Trophoblast cell (in vitro differentiated cells and primary cell): Measurements from ENCODE around the gene CTH.
"Not testable (repeated sequence)": the region's sequence is repeated elsewhere in the genome, so short reads cannot be mapped to it uniquely, and the experiment has no call there.

ENCODE experiments used
- DNase-seq, 2 donors: peaks; one replicate each; pipeline ENCODE4 v3.0.0-alpha.2; 2016
- H2AFZ ChIP-seq: 2 replicates; pipeline ENCODE4 v1.6.1; 2013; ENCODE audit warnings: low read length, moderate library complexity, mild to moderate bottlenecking; ENCODE audit not compliant: insufficient read depth, poor library complexity
- H2AK5ac ChIP-seq: 2 replicates; pipeline ENCODE4 v1.6.1; 2013; ENCODE audit warnings: mild to moderate bottlenecking, low read length
- H2BK120ac ChIP-seq: 2 replicates; pipeline ENCODE4 v1.6.1; 2013; ENCODE audit warnings: low read length, mild to moderate bottlenecking, moderate library complexity; ENCODE audit not compliant: insufficient read depth, poor library complexity
- H2BK12ac ChIP-seq: 2 replicates; pipeline ENCODE4 v1.6.1; 2013; ENCODE audit warnings: mild to moderate bottlenecking, low read length, moderate library complexity
- H2BK5ac ChIP-seq: 2 replicates; pipeline ENCODE4 v1.6.1; 2013; ENCODE audit warnings: low read length, low read depth, moderate library complexity, mild to moderate bottlenecking; ENCODE audit not compliant: poor library complexity
- H3K14ac ChIP-seq: 2 replicates; pipeline ENCODE4 v1.6.1; 2013; ENCODE audit warnings: mild to moderate bottlenecking, low read length
- H3K18ac ChIP-seq: 2 replicates; pipeline ENCODE4 v1.6.1; 2013; ENCODE audit warnings: mild to moderate bottlenecking, low read length
- H3K23ac ChIP-seq: 2 replicates; pipeline ENCODE4 v1.6.1; 2013; ENCODE audit warnings: low read length
- H3K27ac ChIP-seq: 2 replicates; pipeline ENCODE4 v1.5.1; 2013; ENCODE audit warnings: low read depth, mild to moderate bottlenecking, inconsistent platforms, low read length, moderate library complexity
- H3K27me3 ChIP-seq: 2 replicates; pipeline ENCODE4 v1.6.1; 2013; ENCODE audit warnings: inconsistent platforms, mild to moderate bottlenecking, low read length, moderate library complexity; ENCODE audit not compliant: insufficient read depth
- H3K36me3 ChIP-seq, 2 experiments: 1 replicate in 1 of 2; 2 replicates in 1 of 2; pipeline ENCODE4 v1.6.1; 2013; ENCODE audit warnings: low read length in 2 of 2, mild to moderate bottlenecking in 2 of 2, moderate library complexity in 1 of 2; ENCODE audit not compliant: insufficient read depth in 2 of 2, control insufficient read depth in 1 of 2
- H3K4ac ChIP-seq: 2 replicates; pipeline ENCODE4 v1.6.1; 2013; ENCODE audit warnings: low read depth, mild to moderate bottlenecking, low read length, moderate library complexity
- H3K4me1 ChIP-seq, 2 experiments: 1 replicate in 1 of 2; 2 replicates in 1 of 2; pipeline ENCODE4 v1.6.1; 2013; ENCODE audit warnings: low read length in 2 of 2, mild to moderate bottlenecking in 2 of 2, moderate library complexity in 1 of 2; ENCODE audit not compliant: insufficient read depth in 2 of 2, control insufficient read depth in 1 of 2
- H3K4me2 ChIP-seq: 2 replicates; pipeline ENCODE4 v1.6.1; 2013; ENCODE audit warnings: inconsistent platforms, mild to moderate bottlenecking, low read length, moderate library complexity
- H3K4me3 ChIP-seq: 2 replicates; pipeline ENCODE4 v1.5.1; 2013; ENCODE audit warnings: mild to moderate bottlenecking, low read depth, low read length, inconsistent platforms
- H3K79me1 ChIP-seq: one replicate; pipeline ENCODE4 v1.6.1; 2013; ENCODE audit warnings: low read length
- H3K79me2 ChIP-seq: 2 replicates; pipeline ENCODE4 v1.6.1; 2013; ENCODE audit warnings: low read length, mild to moderate bottlenecking; ENCODE audit not compliant: control insufficient read depth, insufficient read depth, poor library complexity
- H3K9ac ChIP-seq: 2 replicates; pipeline ENCODE4 v1.6.1; 2013; ENCODE audit warnings: mild to moderate bottlenecking, low read length
- H3K9me3 ChIP-seq: 2 replicates; pipeline ENCODE4 v1.6.1; 2013; ENCODE audit warnings: low read depth, mild to moderate bottlenecking, control low read depth, inconsistent platforms, low read length; ENCODE audit not compliant: insufficient read depth
- H4K12ac ChIP-seq: 2 replicates; pipeline ENCODE4 v1.6.1; 2013; ENCODE audit warnings: low read depth, mild to moderate bottlenecking, low read length, moderate library complexity
- H4K8ac ChIP-seq: 2 replicates; pipeline ENCODE4 v1.6.1; 2013; ENCODE audit warnings: low read depth, mild to moderate bottlenecking, low read length, moderate library complexity
- H4K91ac ChIP-seq: one replicate; pipeline ENCODE4 v1.6.1; 2013; ENCODE audit warnings: low read depth, mild to moderate bottlenecking, low read length, moderate library complexity
- WGBS: extraction: QIAGEN DNeasy Blood & Tissue Kit; methylation state at CpG from one replicate; pipeline ENCODE4 v1.1.7; 2013; ENCODE audit warnings: missing lambda C conversion rate; ENCODE audit not compliant: insufficient read length, insufficient coverage; ENCODE audit errors: extremely low coverage; 5-methylcytosine and 5-hydroxymethylcytosine counted together

The CTH gene

DNA sequence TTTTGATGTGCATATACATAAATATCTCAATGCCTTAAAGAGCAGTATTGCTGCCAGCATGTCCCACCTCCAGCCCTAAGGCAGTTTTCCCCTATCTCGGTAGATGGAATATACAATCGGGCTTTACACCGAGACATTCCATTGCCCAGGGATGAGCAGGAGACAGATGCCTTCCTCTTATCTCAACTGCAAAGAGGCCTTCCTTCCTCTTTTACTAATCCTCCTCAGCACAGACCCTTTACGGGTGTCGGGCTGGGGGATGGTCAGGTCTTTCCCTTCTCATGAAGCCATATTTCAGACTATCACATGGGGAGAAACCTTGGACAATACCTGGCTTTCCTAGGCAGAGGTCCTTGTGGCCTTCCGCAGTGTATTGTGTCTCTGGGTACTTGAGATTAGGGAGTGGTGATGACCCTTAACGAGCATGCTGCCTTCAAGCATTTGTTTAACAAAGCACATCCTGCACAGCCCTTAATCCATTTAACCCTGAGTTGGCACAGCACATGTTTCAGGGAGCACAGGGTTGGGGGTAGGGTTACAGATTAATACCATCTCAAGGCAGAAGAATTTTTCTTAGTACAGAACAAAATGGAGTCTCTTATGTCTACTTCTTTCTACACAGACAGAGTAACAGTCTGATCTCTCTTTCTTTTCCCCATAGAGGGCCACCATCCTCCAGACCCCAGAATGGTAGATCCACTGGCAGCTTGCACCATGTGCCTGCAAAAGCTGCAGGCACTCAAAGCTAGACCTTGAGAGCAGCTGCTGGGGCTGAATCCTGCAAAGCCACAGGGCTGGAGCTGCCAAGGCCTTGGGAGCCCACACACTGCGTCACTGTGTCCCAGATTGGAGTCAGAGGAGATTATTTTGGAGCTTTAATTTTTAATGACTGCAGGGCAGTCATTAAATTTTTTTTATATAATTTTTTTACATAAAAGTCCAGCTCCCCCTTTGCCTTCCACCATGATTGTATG, 50.0 kb downstream of the CTH start:
- WGBS, result no CpG with 5 or more reads among the region's 8 CpGs
- H3K4me1 ChIP-seq, H4K91ac ChIP-seq, H2BK120ac ChIP-seq, H3K14ac ChIP-seq, H3K4me2 ChIP-seq, H3K79me1 ChIP-seq, H3K9ac ChIP-seq, H3K18ac ChIP-seq, H4K8ac ChIP-seq, H3K27ac ChIP-seq, H3K4ac ChIP-seq, H2BK12ac ChIP-seq, H3K36me3 ChIP-seq, H3K27me3 ChIP-seq, H2BK5ac ChIP-seq, H4K12ac ChIP-seq, H3K4me3 ChIP-seq, H2AK5ac ChIP-seq, H3K79me2 ChIP-seq, H3K9me3 ChIP-seq, H3K23ac ChIP-seq, H2AFZ ChIP-seq: not testable (repeated sequence)
- peak; percentile 23 to 31 for DNase-seq

DNA sequence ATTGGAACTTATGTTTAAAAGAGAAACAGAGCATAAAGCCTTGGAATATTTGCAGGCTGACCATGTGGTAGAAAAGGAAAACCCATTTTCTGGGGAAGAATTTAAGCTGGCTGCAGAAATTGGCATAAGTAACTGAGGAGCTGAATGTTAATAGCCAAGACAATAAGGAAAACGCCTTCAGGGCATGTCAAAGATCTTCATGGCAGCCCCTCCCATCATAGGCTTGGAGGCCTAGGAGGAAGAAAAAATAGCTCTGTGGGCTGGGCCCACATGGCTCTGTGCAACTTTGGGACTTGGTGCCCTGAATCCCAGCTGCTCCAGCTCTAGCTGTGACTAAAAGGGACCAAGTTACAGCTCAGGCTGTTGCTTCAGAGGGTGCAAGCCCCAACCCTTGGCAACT, 51.5 kb downstream of the CTH start:
- Histone ChIP-seq H3K9ac (no peak overlapping the region), H3K36me3 (no peaks in the 10 kb centered on the region), H3K79me1 (no peaks in the 10 kb centered on the region), H3K27me3 (no peaks in the 10 kb centered on the region), H2BK5ac (no peak overlapping the region), H3K23ac (no peak overlapping the region), H3K4me1 (peaks cover 3 to 4% of the 10 kb centered on the region in 2 experiments), H3K18ac (no peak overlapping the region), H4K8ac (no peak overlapping the region), H2AFZ (no peak overlapping the region), H3K27ac (no peak overlapping the region), H2BK120ac (no peak overlapping the region), H3K14ac (no peak overlapping the region), H3K9me3 (no peaks in the 10 kb centered on the region), H3K79me2 (no peaks in the 10 kb centered on the region), H2BK12ac (no peak overlapping the region), H3K4me2 (no peak overlapping the region), H4K91ac (no peak overlapping the region), H2AK5ac (no peak overlapping the region), H3K4ac (no peak overlapping the region), H3K4me3 (no peak overlapping the region), H4K12ac (no peak overlapping the region)
- no CpG with 5 or more reads among the region's 1 CpG for WGBS
- no peak for DNase-seq

DNA sequence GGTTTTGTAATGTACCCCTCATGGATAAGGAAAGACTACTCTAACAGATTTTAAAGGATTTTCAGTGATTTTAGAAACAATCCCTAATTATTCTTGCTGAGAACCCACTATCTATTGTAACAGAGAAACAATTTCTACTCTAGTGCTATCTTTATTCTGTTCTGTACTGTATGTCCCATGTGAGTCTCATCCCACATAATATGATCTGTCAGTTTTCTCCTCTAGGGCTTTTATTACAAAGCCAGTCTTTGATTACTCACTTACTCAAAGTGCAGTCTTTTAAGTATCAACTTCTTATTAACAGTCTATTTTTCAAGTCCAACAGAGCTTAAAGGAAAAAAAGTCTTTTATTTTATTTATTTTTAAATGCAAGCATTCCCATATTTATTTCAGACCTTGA, 54.8 kb downstream of the CTH start:
- Histone ChIP-seq H3K27ac (no peak overlapping the region), H4K91ac (no peak overlapping the region), H3K4me3 (no peak overlapping the region), H2AFZ (no peak overlapping the region), H3K14ac (no peak overlapping the region), H3K23ac (no peak overlapping the region), H3K9ac (no peak overlapping the region), H3K79me1 (no peaks in the 10 kb centered on the region), H4K8ac (no peak overlapping the region), H3K79me2 (no peaks in the 10 kb centered on the region), H3K4ac (no peak overlapping the region), H2AK5ac (no peak overlapping the region), H3K4me1 (peaks cover 0 to 1% of the 10 kb centered on the region in 2 experiments), H2BK12ac (no peak overlapping the region), H4K12ac (no peak overlapping the region), H3K4me2 (no peak overlapping the region), H3K36me3 (no peaks in the 10 kb centered on the region), H2BK5ac (no peak overlapping the region), H3K18ac (no peak overlapping the region), H3K9me3 (peaks cover 2% of the 10 kb centered on the region), H2BK120ac (no peak overlapping the region), H3K27me3 (no peaks in the 10 kb centered on the region)
- no peak for DNase-seq

DNA sequence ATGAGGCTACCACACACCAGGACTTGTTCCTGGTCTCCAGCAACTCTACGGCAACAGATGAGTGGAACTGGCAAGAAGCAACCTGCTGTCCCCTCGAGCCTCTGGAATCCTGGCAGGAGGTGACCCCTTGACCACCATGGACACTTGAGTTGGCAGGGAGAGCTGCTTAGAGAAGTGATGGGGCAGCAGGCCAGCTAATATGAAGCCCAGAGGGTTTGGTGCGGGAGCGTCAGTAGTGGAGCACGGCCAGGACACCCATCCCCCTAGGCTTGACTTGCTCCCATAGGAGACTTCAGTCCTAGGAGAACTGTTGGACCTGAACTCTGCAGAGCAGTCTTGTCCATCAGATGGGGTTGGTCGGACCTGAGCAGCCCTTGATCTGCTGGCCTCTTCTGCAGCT, 56.5 kb downstream of the CTH start:
- WGBS, result no CpG with 5 or more reads among the region's 6 CpGs

More for the DNA sequence above, 56.5 kb downstream of the CTH start:
- Histone ChIP-seq H3K4me2 (no peak overlapping the region), H3K27me3 (no peaks in the 10 kb centered on the region), H3K79me1 (no peaks in the 10 kb centered on the region), H3K36me3 (no peaks in the 10 kb centered on the region), H3K79me2 (no peaks in the 10 kb centered on the region), H2AFZ (no peak overlapping the region), H3K4me3 (no peak overlapping the region), H3K4ac (no peak overlapping the region), H3K9me3 (peaks cover 2% of the 10 kb centered on the region), H3K4me1 (no peaks in the 10 kb centered on the region), H4K91ac (no peak overlapping the region), H2BK5ac (no peak overlapping the region), H2BK120ac (no peak overlapping the region), H2AK5ac (no peak overlapping the region), H2BK12ac (no peak overlapping the region), H3K27ac (no peak overlapping the region), H3K18ac (no peak overlapping the region), H3K9ac (no peak overlapping the region), H3K14ac (no peak overlapping the region), H4K12ac (no peak overlapping the region), H4K8ac (no peak overlapping the region), H3K23ac (no peak overlapping the region)
- no peak for DNase-seq
